Embryonic facial prominence (tissue), 1 donor: ENCODE results near the gene THRB.

Experiments used
- DNase-seq: peaks from one replicate; pipeline ENCODE4 v3.0.0-alpha.2; 2016; ENCODE audit errors: extremely low spot score

The THRB gene

DNA sequence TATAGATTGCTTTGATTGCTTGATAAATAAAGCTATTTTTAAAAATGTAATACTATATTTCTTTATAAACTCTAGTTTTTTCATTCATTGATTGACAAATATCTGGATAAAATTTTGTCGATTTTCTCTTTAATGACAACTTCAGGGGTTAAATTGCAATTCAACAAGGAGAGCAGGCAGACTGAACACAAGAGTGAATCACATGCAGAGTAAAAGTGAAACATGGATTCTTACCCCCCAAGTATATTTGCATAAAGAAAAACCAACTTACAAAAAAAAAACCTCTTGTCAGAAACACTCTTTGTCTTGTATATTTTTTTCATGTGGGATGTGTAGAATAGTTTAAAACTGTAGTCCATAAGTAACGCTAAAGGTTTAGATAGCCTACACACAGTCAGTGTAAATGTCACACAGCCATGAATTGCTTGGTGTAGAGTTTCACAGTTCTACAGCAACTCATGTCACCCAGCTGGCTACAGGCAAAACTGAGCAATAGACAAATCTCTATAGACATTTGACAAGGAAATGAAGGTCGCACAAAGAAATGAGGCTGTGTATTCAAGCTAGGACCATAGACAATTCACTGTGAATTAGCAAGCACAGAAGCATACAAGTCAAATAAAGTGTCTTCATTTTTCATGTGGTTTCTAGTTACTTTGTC lies 141.6 kb downstream of the THRB start:
- no peak for DNase-seq

DNA sequence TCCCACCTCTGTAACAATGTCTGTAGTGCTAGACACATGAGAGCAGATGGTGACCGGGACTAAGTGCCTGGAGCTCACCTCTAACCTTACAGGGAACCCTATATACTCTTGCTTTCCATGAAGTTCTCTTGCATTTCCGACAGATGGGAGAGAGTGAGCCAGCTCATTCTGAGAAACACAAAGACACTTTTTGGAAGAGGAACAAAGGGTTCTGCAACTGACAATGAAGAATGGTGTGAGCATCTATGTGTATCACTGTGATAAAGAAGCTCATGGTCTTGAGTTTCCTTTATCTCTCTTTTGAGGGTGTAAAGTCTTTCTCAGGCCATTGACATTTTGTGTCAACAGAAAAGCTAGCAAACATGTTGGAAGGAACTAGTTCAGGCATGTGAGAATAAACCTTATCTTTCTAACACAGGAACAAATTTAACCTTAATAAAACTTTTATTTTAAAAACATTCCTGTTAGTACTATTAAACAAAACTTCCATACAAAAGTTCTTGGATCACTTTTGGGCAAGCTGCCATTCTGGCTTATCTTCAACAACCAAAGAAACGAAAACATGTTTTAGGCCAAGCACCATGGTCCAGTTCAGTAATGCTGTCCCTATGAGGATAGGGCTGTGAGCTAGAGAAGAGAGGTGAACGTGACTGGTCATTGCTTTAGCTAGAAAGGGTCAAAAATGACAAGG lies 142.7 kb downstream of the THRB start:
- DNase-seq, result no peak

DNA sequence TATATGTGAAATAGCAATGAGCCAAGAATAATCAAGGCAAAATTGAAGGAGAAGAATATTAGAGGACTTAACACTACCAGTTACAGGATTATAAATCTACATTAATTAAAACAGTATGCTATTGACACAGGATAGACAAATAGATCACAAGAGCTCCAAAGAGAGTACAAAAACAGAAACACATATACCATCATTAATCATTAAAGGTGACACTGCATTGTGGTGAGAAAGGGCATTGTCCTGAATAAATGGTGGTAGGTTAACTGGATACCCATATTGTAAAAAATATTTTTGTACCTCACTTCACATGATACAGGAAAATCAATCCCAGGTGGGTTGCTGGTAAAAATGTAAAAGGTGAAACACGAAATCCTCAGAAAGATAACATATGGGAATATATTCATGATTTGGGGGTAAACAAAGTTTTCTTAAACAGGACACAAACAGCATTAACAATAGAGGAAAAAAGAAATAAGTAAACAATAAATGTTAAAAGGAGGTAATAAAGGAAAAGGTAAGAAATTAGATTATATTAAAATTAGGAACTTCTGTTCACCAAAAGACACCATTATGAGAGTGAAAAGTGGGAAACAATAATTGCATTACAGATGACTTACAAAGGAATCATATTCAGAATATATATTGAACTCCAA lies 145.2 kb downstream of the THRB start:
- no peak for DNase-seq

DNA sequence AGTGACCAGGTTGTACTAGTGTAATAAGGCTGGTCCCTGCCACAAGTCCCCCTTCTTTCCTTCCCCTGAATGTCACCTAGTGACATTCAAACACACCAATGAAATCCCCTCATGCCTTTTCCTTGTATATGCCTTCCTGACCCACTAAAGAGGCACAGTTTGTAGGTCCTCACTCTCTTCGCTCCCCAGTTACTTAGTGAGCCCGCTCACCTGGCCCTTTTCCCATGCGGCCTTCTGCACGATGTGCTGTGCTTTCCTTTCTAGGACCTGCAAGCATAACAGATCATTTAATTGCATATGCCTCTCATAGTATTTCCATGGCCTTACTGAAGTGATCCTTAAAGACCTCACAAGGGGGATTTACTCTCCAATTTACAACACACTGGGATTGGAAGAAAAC lies 146.3 kb downstream of the THRB start:
- DNase-seq, result no peak

DNA sequence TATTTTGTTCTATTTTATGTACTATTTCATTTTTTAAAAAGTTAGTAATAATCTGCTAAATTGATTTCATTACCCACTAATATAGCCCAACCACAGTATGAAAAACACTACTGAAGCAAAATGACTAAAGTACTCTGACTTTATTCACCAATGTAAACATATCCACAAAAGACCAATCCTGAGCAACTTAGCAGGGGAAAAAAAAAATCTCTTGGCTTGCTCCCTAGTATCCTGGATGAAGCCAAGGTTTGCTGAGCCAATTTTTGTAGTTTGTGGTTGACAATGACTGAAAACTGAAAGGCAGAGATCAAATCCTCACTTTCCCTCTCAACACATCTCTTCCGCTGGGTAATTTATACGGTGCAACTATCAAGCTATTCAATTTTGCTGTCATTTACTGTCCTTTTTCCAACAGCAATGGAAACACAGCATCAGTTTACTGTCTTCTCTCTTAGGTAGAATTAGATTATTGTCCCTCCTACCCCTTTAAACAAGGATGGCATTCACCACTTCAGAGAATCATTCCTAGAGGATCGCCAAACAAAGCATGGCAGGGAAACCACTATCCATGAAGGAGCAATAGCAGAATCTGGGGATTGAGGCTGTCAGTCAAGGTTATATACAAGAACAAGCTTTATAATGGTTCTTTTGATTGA lies 149.7 kb downstream of the THRB start:
- DNase-seq, result no peak

DNA sequence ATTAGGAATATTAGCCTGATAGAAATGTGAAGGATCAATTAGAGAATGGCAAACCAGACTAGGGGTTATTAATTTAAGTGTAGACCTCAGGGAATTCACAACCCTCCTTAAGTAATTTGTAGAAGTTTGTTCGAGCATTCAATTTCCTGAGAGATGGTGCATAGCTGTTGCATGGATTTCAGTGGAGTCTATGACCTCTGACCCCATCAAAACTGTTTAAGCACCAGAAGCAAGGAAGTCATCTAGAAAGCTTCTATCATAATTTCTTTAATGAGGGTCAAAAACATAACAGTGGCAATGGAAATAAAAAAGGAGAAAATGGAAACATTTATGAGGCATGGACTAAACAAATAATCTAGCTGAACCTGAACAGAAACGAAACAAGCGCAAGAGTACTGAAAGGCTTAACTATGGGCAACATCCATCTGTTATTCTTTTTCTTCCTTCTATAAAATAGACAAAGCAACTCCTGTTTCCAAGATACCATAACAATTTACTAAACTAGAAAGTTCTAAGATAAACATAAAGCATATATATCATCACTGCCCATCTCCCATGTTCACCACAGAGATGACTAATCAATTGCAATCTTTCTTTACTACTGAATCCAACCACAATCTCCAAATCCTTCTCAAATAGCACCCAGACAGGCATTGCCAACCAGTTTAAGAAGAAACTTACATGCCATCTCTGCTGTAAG lies 151.4 kb downstream of the THRB start:
- no peak for DNase-seq

DNA sequence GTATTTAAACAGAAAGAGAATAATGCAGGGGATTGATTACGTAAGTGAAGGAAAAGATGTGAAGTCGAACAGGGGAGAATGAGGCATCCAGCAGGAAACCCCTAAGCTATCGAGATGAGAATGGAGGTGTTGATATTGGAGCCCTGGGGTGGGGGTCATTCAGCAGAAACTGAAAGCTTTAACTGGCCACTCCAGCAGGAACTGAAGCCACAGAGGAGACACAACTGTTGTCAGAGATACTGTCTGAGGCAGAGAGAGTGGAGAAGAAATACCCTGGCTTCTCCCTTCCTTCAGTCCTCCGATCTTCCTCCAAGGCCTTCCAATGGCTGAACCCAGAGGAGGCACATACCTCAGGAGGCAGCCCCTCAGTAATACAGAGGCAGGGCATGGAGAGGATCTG lies 152.4 kb downstream of the THRB start:
- no peak for DNase-seq

DNA sequence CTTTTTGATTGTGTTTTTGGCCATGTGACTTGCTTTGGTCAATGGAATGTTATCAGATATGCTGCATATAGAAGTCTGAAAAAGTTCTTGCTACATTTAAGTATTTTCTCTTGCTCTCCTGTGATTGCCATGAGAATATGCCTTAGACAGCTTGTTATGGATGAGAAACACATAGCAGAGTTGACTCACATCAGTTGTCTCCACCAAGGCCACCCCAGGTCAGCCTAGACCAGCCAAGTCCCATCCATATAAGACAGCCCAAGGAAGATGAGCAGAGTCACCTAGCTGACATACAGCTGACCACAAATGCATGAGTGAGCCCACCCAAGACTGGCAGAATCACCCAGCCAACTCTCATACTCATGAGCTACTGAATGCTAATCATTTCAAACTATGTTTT lies 153.0 kb downstream of the THRB start:
- no peak for DNase-seq

DNA sequence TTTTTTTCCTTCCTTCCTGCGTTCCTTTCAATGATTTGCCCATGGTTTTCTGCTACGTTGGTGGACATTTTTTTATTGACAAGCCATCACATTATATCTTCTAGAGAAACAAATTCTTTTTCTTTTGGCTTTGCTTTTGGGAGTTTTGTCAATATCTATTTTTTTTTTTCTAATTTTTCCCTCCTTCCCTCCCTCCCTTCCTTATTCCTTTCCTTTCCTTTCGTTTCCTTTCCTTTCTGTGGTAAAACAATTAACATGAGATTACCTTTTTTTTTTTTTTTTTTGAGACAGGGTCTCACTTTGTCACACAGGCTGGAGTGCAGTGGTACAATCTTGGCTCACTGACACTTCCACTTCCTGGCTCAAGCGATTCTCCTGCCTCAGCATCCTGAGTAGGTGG lies 153.7 kb downstream of the THRB start:
- no peak for DNase-seq

DNA sequence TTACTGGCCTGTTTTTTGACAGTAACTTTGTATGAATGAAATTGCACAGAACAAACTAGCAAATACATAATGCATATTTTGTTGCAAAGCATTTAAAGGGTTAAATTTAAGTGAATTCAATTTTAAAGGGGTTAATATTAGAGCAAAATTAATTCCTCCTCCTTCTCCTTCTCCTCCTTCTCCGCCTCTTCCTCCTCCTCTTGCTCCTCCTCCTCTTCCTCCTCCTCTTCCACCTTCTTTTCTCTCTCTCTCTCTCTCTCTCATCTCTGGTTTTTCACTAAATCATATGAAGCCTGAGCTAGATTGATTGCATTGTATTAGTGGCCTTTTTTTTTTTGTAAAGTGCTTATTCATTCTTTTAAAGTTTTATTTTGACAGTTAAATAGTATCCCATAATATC lies 154.5 kb downstream of the THRB start:
- no peak for DNase-seq

DNA sequence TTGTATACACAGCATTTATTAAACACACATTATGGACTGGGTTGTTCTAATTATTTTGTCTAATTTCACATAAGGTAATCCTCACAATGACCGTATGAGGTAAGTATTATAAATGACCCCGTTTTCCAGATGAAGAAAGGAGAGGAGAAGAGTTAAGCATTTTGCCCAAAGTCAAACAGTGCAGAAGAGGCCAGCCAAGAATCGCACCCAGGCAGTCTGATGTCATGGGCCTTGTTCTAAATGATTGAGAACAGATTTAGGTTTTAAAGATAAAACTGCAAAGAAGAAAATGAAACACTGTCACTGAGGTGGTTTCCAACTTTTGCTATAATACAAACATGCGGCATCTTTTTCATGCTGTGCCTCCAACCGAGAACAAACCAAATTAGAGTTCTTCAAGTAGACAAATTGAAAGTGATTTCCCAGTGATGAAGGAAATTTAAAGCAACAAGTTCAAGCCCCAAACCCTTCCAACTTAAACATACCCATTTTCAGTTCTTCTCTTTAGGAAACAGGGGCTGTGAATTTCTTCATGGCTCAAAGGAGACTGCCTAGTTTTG lies 155.3 kb downstream of the THRB start:
- no peak for DNase-seq

DNA sequence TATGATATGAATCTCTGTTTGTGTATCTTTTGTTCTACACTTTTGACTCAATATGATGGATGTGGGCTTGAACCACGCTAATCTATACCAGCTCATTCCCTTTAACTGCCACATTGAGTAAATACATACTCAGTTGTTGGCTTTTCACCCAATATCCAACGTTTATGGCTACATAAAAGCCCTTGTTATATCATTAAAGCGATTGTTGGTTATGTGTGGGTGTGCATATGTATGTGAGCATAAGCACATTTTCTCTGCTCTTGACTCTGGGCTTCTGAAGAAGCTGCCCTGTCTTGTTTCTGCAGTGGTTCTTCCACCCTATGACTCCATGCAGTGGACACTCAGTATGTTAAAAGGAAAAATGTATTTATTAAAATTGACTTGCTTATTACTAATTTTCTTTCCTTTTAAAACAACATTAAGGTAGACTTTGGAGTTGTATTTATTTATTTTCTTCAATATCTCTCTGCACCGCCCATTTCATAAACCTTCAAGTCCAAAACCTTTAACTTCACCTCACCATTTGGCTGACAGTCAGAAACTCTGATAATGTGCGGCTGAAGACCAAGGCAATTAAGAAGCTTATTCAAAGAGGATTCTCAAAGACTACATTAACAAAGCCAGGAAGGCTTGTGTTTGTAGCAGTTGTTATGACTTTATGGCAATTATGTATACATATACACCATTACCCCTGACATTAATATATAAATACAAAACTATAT lies 156.1 kb downstream of the THRB start:
- DNase-seq, result no peak

DNA sequence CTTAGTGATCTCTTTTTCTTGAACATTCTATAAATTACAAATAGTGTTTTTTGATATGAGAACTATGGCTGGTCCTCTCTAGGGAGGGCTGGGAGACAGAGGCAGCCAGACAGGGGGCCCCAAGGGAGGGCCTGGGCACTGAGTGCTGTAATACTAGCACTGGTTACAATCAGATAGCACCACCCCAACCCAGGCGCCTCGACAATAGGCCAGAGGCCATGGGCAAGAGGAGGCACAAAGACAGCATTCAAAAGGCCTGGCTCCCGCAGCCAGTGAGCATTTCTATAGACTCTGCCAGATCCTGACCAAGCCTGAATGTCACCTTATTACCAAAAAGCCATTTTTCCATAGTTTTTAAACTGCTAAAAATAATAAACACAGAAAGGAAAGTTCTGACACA lies 158.5 kb downstream of the THRB start:
- DNase-seq, result no peak

DNA sequence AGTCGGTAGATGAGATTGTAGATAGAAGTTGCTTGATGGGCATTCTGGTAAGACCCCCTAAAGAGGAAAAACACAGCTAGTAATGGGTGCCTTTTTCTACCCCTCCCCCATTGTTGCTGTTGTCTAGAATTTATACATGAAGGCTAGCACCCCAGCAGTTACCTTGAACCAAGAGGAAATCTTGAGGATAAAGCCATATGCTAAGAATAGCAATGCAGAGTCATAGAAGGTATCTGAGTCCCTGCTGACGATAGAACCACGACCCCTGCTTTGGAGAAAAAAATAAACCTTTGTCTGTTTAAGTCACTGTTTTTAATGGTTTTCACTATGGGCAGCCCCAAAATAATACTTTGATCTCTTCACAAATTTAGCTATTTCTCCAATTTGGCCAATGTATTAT lies 162.6 kb downstream of the THRB start:
- DNase-seq, result no peak

DNA sequence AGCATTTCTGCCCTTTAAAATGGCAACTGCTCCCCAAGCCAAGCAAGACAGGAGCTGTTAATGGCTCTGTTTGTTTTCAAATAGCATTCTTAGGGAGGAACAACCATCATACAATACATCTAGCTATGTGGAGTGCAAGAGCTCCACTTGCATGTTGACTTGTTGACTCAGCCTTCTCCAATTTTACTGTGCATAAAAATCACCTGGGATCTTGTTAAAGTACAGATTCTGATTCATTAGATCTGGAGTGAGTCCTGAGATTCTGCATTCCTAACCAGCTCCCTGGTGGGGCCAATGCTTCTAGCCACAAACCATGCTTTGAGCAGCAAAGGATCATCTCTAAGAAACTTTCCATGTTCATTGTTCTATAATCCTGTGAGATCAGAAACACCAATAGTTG lies 171.4 kb downstream of the THRB start:
- no peak for DNase-seq

DNA sequence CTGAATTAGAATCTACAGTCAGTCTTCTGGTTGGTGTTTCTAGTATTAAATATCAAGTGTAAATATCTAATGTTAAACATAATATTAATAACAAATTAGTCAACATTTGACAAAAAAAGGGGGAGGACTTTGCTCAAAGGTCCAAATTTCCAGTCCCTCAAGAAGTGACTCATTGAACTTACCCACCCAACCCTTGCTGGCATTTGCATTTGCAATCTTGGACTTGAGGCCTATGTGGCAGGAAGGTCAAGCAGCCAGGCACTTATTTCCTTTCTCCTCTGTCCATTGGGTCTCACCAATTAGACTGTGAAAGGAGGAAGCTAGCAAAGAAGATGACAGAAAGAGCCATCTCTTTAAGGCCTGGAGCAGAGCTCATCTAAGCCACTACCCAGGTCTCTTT lies 174.0 kb downstream of the THRB start:
- DNase-seq, result no peak

DNA sequence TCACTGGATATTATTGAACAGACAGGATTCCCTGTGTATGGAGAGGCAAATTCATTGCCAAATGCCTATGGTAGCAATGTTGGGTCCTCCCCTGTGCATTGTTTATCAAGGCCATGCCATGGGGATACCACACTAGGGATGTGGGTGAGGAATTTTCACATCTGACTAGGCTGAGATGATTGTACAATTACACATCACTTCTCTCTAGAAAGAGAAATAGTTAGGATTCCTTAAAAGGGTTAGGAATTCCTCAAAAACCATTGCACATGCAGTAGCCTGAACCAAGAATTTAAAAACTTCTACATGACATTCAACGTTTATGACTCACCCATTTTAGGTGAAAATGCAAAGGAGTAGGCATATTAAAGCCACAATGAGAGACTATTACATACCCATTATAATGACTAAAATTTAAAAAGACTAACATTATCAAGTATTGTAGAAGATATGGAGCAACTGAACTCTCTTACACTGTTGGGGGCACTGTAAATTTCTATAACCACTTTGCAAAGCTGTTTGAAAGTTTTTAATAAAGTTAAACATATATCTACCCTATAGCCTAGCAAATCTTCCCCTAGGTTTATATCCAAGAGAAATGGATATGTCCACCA lies 175.9 kb downstream of the THRB start:
- no peak for DNase-seq

DNA sequence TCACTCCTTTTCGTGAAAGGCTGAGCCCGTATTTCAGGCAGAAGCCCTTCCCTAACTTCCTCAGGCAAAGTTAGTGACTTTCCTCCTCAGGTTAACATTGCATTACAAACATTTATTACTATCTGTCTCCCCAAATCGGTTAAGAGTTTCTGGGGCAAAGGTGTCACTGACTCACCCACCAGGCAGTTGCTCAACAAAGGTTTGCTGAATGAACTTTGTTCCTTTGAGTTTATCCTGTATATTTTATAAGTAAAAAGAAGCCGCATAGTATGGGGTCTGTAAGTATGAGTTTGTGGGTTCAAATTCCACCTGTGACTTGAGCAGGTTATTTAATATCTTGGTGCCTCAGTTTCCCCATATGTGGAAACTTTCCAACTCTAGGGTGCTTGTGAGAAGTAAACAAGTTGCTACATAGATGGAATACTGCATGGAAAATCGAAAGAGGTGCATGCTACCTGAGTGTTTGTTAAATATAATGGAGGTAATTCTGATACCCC lies 177.7 kb downstream of the THRB start:
- no peak for DNase-seq

DNA sequence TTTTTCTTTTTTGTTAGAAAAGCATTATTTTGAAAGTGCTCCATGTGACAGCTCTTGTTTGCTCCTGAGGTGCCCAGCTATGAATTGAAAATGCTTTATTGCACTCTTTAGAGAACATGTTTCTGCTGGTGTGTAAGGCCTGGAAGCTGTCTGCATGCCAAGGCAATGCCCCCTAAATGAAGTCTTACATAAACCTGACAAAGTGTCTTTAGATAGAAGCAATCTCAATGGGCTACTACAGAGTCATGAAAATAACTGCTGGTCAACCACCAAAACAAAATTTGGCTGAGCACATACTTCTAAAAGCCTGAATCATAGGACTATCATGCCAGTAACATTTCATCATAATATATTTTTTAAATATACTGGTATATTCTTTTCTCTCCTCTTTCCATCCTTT lies 178.7 kb downstream of the THRB start:
- no peak for DNase-seq

DNA sequence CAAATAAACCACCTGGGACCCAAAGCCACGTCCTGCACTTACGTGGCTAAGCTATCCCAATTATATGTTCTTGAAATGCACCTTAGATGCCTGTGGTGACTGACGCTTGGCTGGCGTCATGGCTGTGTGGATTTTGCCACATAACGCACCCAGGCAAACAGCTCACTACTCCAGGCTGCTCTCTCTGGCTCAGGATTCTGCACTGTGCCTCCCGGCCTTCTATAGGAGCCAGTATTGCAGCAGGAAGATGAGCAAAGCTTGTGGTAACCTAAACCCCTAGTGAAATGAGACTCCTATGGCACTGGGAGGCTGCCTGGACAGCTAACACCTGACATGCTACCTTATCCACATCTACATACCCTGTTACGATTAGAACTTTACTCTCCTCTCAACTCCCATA lies 179.3 kb downstream of the THRB start:
- no peak for DNase-seq

DNA sequence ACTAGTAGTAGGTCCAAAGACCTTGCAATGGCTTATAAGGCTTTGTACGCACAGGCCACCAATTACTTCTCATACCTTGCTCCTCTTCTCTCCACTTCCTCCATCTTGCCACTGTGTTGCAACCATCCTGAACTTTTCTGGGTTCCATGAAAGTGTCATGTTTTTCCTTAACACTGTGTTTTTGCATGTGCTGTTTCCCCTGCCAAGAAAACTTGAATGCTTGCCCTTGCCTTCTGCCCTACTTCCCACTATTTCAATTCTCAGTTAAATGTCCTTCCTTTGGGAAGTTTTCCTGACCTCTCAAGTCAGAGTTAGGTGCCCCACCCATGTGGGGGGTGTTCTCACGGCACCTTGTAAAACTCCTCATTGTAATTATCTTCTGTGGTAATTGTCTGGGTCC lies 182.8 kb downstream of the THRB start:
- DNase-seq, result no peak
